CD4-positive, alpha-beta T cell treated with Interleukin-10 for 1 hour (primary cell): ENCODE measurements around the gene UBE4B.
"Not testable (repeated sequence)": the region's sequence is repeated elsewhere in the genome, so short reads cannot be mapped to it uniquely, and the experiment has no call there.

Experiments used
- DNase-seq: peaks from one replicate; pipeline ENCODE4 v3.0.0-alpha.2; 2020

The UBE4B gene

DNA sequence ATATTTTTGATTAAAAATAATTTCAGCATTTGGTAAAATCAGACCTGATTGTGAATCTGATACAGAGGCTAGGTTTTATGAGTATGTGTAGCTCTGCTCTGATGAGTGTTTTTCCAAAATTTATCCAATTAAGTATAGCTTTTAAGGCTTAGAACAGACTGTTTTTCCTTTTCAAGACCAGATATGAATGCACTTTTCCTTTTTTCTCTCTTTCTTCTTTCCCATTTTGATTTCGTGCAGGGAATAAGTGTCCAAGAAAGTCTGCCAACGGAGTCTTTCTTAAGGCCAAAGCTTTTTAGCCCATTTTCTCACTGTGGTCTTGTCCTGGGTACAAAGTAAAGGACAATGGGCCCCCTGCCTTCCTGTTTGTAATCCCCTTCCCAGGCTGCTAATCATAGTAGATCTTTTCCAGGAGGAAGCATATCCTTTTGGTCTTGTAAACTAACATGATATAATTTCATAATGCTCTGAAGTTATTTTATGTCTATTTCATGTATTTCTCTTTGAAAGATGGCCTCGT, 180.5 kb downstream of the UBE4B start:
- no peak for DNase-seq

DNA sequence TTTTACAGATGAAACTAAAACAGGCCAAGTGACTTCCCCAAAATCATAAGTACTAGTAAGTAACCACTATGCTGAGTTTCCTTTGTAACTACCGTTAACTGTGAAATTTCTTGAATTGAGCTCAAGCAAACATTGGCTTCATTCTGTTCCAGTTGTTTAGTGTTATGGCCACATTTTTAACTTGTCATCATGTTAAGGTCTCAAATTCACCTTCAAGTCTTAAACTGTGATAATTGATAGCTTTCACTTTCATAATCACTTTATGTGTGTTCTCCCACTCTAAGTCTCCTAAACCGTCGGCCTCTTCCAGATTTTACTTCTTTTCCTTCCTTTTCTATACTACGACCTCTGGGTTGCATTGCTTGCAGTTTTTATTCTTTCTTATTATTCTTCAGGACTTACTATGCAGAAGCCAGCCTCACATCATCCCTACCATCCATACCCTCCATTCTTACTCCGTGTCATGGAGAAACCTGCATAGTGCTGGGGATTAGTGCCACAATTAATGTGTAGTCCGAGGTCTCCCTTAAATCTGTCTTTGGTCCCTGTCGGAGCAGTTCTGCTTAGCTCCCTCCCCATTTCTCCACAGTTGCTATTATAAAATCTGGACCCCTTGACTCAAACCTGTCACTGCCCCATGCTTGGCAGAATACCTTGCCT, 183.5 kb downstream of the UBE4B start:
- no peak for DNase-seq

DNA sequence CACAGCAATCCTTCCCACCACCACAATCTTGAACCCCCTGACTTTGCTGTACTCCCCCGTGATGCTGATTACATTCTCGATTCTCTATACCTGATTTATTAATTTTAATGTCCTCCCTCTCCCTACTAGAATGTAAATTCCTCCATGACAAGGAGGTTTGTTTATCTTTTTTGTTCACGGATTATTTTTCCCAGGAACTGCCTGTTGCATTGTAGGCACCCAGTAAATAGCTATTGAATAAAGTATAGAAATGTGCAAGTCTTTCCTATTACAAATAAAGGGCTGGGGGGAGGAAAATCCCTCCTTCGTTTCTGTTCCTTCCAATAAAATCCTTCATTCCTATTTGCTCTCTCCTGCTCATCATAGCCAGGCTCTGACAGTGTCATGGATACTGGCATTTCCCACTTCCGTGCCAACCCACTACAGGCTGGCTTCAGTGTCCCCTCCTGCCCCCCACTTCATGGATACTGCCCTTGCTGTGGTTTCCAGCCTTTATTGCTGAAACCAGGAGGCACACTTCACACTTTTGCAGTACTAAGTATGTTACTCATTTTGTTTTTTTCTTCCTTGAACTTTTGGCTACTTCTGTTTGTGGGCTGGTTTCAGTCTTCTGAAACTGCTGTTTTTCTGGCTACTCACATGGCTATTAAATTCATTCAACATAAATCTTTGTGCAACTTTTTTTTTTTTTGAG, 185.1 kb downstream of the UBE4B start:
- DNase-seq = no peak

DNA sequence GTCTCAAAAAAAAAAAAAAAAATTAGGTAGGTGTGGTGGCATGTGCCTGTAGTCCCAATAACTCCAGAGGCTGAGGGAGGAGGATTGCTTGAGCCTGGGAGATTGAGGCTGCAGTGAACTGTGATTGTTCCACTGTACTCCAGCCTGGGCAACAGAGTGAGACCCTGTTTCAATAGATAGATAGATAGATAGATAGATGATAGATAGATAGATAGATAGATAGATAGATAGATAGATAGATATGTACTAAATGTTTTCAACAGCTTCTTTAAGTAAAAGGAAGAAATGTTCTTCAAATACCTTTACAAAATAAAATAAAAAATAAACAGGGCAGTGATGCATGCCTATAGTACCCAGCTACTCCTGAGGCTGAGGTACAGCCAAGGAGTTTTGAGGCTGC, 187.4 kb downstream of the UBE4B start:
- DNase-seq = no peak

DNA sequence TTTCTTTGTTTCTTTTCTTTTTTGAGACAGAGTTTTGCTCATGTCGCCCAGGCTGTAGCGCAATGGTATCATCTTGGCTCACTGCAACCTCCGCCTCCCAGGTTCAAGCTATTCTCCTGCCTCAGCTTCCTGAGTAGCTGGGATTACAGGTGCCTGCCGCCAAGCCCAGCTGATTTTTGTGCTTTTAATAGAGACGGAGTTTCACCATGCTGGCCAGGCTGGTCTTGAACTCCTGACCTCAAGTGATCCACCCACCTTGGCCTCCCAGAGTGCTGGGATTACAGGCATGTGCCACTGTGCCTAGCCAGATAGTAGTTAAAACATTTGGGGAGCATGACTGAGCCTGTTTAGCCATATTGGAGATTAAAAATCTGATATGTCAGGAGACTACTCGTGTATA, 187.9 kb downstream of the UBE4B start:
- DNase-seq = not testable (repeated sequence)

DNA sequence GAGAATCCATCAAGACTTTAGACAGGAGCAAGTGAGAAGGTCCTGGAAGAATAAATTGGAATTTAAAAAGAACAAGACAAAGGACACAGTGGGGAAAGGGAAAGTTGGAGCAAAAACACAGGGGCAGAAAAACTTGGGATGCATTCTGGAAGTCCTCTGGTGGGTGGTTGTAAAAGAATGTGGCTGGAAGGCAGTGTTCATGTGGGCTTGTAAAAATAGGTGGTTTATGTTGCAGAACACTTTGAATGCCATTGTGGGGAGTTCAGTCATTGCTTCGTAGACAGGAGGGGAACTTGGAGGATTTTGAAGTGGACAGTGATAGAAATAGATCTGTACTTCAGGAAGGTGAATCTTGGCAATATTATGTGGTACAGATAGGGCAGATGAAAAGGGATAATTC, 192.8 kb downstream of the UBE4B start:
- DNase-seq = no peak

DNA sequence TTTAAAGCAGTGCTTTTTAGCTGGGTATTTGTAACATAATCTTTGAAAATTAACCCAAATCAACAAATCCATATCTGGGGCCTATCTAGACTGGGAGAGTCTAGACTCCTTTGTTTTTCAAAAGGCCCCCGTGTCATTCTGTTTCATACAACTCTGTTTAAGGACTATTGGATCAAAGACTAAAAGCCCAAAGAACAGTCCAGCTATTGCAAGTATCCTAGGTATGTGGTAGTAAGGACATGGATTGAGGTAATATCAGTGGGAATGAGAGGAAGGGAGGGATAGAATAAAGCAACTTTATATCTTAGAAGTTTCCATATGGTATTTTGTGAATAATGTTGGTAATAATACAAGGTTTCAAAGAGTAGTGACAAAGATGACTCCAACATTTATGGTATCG, 195.8 kb downstream of the UBE4B start:
- DNase-seq = no peak

DNA sequence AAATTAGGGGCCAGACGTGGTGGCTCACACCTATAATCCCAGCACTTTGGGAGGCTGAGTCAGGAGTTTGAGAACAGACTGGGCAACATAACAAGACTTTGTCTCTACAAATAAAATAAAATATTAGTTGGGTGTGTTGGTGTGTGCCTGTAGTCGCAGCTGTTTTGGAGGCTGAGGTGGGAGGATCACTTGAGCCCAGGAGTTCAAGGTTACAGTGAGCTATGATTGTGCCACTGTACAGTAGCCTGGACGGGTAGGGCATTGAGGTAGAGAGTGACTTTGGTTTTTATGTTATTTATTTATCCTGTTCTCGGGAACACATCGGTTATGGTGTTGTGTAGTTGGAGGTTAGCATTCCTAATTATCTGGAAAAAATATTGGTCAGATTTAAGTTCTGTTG, 197.1 kb downstream of the UBE4B start:
- DNase-seq = no peak
